GM23338 (cell line): ENCODE measurements around the gene NTN1. TPM values are rescaled to one million over a fixed set of nuclear protein-coding genes. Genes with fewer than 3 reads are reported as not detected.

Source experiments
- ATAC-seq: fragments of 200-7000 bp; cut with Tn5 transposase; 3 replicates; pipeline ENCODE4 v1.9.1; 2020
- DNase-seq: peaks from one replicate; pipeline ENCODE4 v3.0.0-alpha.2; 2015; ENCODE audit warnings: low spot score
- H2AFZ ChIP-seq: fragments of 200-600 bp; sonication (generic); 2 replicates; pipeline ENCODE4 v1.8.0; 2016; ENCODE audit warnings: antibody characterized with exemption, mild to moderate bottlenecking, moderate library complexity
- H3F3A ChIP-seq: fragments of 200-600 bp; sonication (generic); replicated peaks from 2 replicates; pipeline ENCODE4 v1.8.0; 2017; ENCODE audit warnings: antibody characterized with exemption, mixed run types, low read depth
- H3K27ac ChIP-seq: fragments of 200-600 bp; sonication (generic); 2 replicates; pipeline ENCODE4 v1.6.1; 2016; ENCODE audit warnings: low read depth
- H3K27me3 ChIP-seq: fragments of 200-600 bp; sonication (generic); 2 replicates; pipeline ENCODE4 v1.8.0; 2016; ENCODE audit warnings: mild to moderate bottlenecking, mixed run types, moderate library complexity; ENCODE audit not compliant: insufficient read depth
- H3K36me3 ChIP-seq: fragments of 200-600 bp; sonication (generic); 2 replicates; pipeline ENCODE4 v1.8.0; 2016; ENCODE audit warnings: mild to moderate bottlenecking; ENCODE audit not compliant: insufficient read depth
- H3K4me1 ChIP-seq: fragments of 200-600 bp; sonication (generic); 2 replicates; pipeline ENCODE4 v1.8.0; 2016; ENCODE audit warnings: mild to moderate bottlenecking, moderate library complexity; ENCODE audit not compliant: insufficient read depth
- H3K4me2 ChIP-seq: fragments of 200-600 bp; sonication (generic); 2 replicates; pipeline ENCODE4 v1.7.1; 2017; ENCODE audit warnings: mixed run types
- H3K4me3 ChIP-seq: fragments of 200-600 bp; sonication (generic); 2 replicates; pipeline ENCODE4 v1.6.1; 2016; ENCODE audit warnings: mixed run types
- H3K79me2 ChIP-seq: fragments of 200-600 bp; sonication (generic); replicated peaks from 2 replicates; pipeline ENCODE4 v1.8.0; 2017; ENCODE audit warnings: mild to moderate bottlenecking; ENCODE audit not compliant: insufficient read depth
- H3K9me2 ChIP-seq: fragments of 200-600 bp; sonication (generic); 2 replicates; pipeline ENCODE4 v1.8.0; 2017; ENCODE audit not compliant: insufficient read depth
- H4K20me1 ChIP-seq: fragments of 200-600 bp; sonication (generic); replicated peaks from 2 replicates; pipeline ENCODE4 v1.8.0; 2017; ENCODE audit warnings: mild to moderate bottlenecking; ENCODE audit not compliant: insufficient read depth
- H3K27ac Mint-ChIP-seq: 2 replicates; pipeline ENCODE4 v1.8.0; 2020; ENCODE audit warnings: inconsistent platforms, mild to moderate bottlenecking, moderate library complexity, mixed read lengths
- H3K27me3 Mint-ChIP-seq: 3 replicates; pipeline ENCODE4 v1.8.0; 2022; ENCODE audit warnings: low read depth, mild to moderate bottlenecking, moderate library complexity, mixed read lengths, inconsistent platforms; ENCODE audit not compliant: insufficient read depth, poor library complexity
- H3K36me3 Mint-ChIP-seq: 3 replicates; pipeline ENCODE4 v1.8.0; 2021; ENCODE audit warnings: low read depth, mild to moderate bottlenecking, inconsistent platforms, moderate library complexity, mixed read lengths
- H3K4me1 Mint-ChIP-seq: 3 replicates; pipeline ENCODE4 v1.8.0; 2020; ENCODE audit warnings: mild to moderate bottlenecking, inconsistent platforms, mixed read lengths
- H3K4me3 Mint-ChIP-seq: 3 replicates; pipeline ENCODE4 v1.8.0; 2021; ENCODE audit warnings: moderate library complexity, mild to moderate bottlenecking, inconsistent platforms, mixed read lengths
- H3K9me3 Mint-ChIP-seq: 3 replicates; pipeline ENCODE4 v1.8.0; 2020; ENCODE audit warnings: moderate library complexity, mild to moderate bottlenecking, inconsistent platforms, mixed read lengths
- CREB1 ChIP-seq: fragments of 250-450 bp; sonication (Bioruptor Pico); IDR thresholded peaks from 2 replicates; pipeline ENCODE4 v1.5.0; 2020; ENCODE audit warnings: low read depth, mild to moderate bottlenecking, moderate library complexity
- ETS1 ChIP-seq: IDR thresholded peaks from 2 replicates; pipeline ENCODE4 v1.6.1; 2016; ENCODE audit warnings: antibody characterized with exemption
- EZH2 ChIP-seq: fragments of 200-600 bp; sonication (generic); IDR thresholded peaks from one replicate; pipeline ENCODE4 v1.8.0; 2017; ENCODE audit warnings: antibody characterized with exemption, mild to moderate bottlenecking, low read depth; ENCODE audit not compliant: unreplicated experiment
- EZH2phosphoT487 ChIP-seq: fragments of 200-600 bp; sonication (generic); IDR thresholded peaks from one replicate; pipeline ENCODE4 v1.8.1; 2018; ENCODE audit warnings: antibody characterized with exemption; ENCODE audit not compliant: unreplicated experiment
- NANOG ChIP-seq: IDR thresholded peaks from 2 replicates; pipeline ENCODE4 v1.6.1; 2016; ENCODE audit warnings: antibody characterized with exemption, borderline replicate concordance
- ZNF114 ChIP-seq: fragments of 250-450 bp; sonication (Bioruptor Pico); IDR thresholded peaks from 2 replicates; pipeline ENCODE4 v1.5.0; 2020; ENCODE audit warnings: mild to moderate bottlenecking, moderate library complexity
- ZNF331 ChIP-seq: fragments of 250-450 bp; sonication (Bioruptor Pico); IDR thresholded peaks from 2 replicates; pipeline ENCODE4 v1.5.0; 2020; ENCODE audit warnings: low read depth, mild to moderate bottlenecking, moderate library complexity
- polyA plus RNA-seq: library from polyadenylated mRNA; unstranded; fragments of >200 nt; fragmentation: Nextera tagmentation; extraction: Ambion mirVana; gene quantifications from 2 replicates; pipeline ENCODE4 v1.2.1, GENCODE V29; 2016
- total RNA-seq: library from RNA; depleted of rRNA; stranded (reverse); fragments of >200 nt; shearing (Covaris generic); gene quantifications from 2 replicates; pipeline ENCODE4 v1.2.3, GENCODE V29; 2014
- TF ChIP-seq, protein P1 (sequence below): IDR thresholded peaks from one replicate; pipeline ENCODE4 v1.6.1; 2018; ENCODE audit warnings: antibody characterized with exemption; ENCODE audit not compliant: unreplicated experiment
- TF ChIP-seq, protein P2 (sequence below): fragments of 250-450 bp; sonication (Bioruptor Pico); IDR thresholded peaks from 2 replicates; pipeline ENCODE4 v1.5.0; 2020; ENCODE audit warnings: mild to moderate bottlenecking, moderate library complexity

Gene NTN1
- total and polyA plus RNA-seq, 2 experiments from 2014 or later = 0.57 to 2.6 TPM

DNA sequence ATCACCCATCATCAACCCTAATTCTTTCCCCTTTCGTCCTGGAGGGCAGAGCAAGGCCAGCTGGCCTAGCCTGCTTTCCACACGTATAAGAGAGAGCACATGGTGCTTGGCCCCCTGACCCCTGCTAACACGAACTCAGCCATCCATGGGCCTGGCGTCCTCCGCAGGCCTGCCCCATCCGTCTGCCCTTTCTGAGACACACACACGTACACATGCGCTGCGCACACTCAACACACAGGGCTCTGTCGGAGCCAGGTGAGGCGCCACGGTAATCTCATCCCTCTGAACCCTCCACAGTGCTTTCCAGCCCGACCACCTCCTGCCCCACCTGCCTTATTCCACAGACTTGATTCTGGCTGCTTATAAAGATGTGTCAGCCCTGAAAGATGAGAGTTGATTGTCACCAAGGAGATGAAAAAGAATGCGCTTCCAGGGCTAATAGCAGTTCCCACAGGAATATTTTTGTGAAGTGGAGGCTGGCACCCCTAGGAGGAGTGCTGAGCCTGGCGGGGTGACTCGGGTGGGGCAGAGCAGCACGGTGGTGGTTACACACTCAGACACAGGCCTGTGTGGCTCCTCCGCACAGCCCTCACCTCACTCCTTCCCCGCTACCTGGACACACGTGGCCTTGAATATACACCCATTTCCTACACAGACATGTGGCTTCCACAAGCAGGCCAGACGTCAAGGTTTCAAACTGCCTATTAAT lies 228.1 kb downstream of the NTN1 start:
- DNase-seq (no peak), ATAC-seq (no peak)
- Mint-ChIP-seq H3K9me3 (no peaks in the 10 kb centered on the region), H3K27ac (no peak overlapping the region), H3K4me3 (no peak overlapping the region), H3K4me1 (peaks cover 18% of the 10 kb centered on the region), H3K27me3 (peaks cover 3% of the 10 kb centered on the region), H3K36me3 (no peaks in the 10 kb centered on the region)
- Histone ChIP-seq H4K20me1 (no peaks in the 10 kb centered on the region), H3K79me2 (no peaks in the 10 kb centered on the region), H3K9me2 (no peaks in the 10 kb centered on the region), H3K4me3 (no peak overlapping the region), H3K27ac (no peak overlapping the region), H3K27me3 (no peaks in the 10 kb centered on the region), H3K4me2 (no peak overlapping the region), H3F3A (no peaks in the 10 kb centered on the region), H3K36me3 (no peaks in the 10 kb centered on the region; the same call in 1 of the 2 replicates), H2AFZ (no peak overlapping the region), H3K4me1 (peaks cover 5% of the 10 kb centered on the region; the same call in 1 of the 2 replicates)
- TF ChIP-seq CREB1 (CRISPR knock-in tag) = no peak
- no peak for TF ChIP-seq EZH2phosphoT487
- TF ChIP-seq, protein P1, sequence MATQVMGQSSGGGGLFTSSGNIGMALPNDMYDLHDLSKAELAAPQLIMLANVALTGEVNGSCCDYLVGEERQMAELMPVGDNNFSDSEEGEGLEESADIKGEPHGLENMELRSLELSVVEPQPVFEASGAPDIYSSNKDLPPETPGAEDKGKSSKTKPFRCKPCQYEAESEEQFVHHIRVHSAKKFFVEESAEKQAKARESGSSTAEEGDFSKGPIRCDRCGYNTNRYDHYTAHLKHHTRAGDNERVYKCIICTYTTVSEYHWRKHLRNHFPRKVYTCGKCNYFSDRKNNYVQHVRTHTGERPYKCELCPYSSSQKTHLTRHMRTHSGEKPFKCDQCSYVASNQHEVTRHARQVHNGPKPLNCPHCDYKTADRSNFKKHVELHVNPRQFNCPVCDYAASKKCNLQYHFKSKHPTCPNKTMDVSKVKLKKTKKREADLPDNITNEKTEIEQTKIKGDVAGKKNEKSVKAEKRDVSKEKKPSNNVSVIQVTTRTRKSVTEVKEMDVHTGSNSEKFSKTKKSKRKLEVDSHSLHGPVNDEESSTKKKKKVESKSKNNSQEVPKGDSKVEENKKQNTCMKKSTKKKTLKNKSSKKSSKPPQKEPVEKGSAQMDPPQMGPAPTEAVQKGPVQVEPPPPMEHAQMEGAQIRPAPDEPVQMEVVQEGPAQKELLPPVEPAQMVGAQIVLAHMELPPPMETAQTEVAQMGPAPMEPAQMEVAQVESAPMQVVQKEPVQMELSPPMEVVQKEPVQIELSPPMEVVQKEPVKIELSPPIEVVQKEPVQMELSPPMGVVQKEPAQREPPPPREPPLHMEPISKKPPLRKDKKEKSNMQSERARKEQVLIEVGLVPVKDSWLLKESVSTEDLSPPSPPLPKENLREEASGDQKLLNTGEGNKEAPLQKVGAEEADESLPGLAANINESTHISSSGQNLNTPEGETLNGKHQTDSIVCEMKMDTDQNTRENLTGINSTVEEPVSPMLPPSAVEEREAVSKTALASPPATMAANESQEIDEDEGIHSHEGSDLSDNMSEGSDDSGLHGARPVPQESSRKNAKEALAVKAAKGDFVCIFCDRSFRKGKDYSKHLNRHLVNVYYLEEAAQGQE = no peak
- TF ChIP-seq NANOG = no peak
- TF ChIP-seq ETS1 = no peak
- TF ChIP-seq, protein P2, sequence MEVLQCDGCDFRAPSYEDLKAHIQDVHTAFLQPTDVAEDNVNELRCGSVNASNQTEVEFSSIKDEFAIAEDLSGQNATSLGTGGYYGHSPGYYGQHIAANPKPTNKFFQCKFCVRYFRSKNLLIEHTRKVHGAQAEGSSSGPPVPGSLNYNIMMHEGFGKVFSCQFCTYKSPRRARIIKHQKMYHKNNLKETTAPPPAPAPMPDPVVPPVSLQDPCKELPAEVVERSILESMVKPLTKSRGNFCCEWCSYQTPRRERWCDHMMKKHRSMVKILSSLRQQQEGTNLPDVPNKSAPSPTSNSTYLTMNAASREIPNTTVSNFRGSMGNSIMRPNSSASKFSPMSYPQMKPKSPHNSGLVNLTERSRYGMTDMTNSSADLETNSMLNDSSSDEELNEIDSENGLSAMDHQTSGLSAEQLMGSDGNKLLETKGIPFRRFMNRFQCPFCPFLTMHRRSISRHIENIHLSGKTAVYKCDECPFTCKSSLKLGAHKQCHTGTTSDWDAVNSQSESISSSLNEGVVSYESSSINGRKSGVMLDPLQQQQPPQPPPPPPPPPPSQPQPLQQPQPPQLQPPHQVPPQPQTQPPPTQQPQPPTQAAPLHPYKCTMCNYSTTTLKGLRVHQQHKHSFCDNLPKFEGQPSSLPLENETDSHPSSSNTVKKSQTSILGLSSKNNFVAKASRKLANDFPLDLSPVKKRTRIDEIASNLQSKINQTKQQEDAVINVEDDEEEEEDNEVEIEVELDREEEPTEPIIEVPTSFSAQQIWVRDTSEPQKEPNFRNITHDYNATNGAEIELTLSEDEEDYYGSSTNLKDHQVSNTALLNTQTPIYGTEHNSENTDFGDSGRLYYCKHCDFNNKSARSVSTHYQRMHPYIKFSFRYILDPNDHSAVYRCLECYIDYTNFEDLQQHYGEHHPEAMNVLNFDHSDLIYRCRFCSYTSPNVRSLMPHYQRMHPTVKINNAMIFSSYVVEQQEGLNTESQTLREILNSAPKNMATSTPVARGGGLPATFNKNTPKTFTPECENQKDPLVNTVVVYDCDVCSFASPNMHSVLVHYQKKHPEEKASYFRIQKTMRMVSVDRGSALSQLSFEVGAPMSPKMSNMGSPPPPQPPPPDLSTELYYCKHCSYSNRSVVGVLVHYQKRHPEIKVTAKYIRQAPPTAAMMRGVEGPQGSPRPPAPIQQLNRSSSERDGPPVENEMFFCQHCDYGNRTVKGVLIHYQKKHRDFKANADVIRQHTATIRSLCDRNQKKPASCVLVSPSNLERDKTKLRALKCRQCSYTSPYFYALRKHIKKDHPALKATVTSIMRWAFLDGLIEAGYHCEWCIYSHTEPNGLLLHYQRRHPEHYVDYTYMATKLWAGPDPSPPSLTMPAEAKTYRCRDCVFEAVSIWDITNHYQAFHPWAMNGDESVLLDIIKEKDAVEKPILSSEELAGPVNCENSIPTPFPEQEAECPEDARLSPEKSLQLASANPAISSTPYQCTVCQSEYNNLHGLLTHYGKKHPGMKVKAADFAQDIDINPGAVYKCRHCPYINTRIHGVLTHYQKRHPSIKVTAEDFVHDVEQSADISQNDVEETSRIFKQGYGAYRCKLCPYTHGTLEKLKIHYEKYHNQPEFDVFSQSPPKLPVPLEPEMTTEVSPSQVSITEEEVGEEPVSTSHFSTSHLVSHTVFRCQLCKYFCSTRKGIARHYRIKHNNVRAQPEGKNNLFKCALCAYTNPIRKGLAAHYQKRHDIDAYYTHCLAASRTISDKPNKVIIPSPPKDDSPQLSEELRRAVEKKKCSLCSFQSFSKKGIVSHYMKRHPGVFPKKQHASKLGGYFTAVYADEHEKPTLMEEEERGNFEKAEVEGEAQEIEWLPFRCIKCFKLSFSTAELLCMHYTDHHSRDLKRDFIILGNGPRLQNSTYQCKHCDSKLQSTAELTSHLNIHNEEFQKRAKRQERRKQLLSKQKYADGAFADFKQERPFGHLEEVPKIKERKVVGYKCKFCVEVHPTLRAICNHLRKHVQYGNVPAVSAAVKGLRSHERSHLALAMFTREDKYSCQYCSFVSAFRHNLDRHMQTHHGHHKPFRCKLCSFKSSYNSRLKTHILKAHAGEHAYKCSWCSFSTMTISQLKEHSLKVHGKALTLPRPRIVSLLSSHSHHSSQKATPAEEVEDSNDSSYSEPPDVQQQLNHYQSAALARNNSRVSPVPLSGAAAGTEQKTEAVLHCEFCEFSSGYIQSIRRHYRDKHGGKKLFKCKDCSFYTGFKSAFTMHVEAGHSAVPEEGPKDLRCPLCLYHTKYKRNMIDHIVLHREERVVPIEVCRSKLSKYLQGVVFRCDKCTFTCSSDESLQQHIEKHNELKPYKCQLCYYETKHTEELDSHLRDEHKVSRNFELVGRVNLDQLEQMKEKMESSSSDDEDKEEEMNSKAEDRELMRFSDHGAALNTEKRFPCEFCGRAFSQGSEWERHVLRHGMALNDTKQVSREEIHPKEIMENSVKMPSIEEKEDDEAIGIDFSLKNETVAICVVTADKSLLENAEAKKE (CRISPR knock-in tag) = no peak
- no peak for TF ChIP-seq EZH2
- no peak for TF ChIP-seq ZNF331 (CRISPR knock-in tag)
- TF ChIP-seq ZNF114 (CRISPR knock-in tag) = no peak
